Sigmoid colon (tissue), 4 donors: ENCODE data around the gene NPAS2.

ENCODE experiments used
- CTCF ChIP-seq, 4 experiments: fragments of 450-650 bp in 3 of 4; fragments of 200-600 bp in 1 of 4; IDR thresholded peaks; one replicate each; pipeline ENCODE4 v1.5.1; 2016 to 2019; ENCODE audit warnings: antibody characterized with exemption in 4 of 4, mild to moderate bottlenecking in 3 of 4, moderate library complexity in 2 of 4
- EP300 ChIP-seq, 4 donors: sonication (generic); formaldehyde crosslinking; IDR thresholded peaks; one replicate each; pipeline ENCODE4 v1.6.1; 2017; ENCODE audit warnings: antibody characterized with exemption in 4 of 4
- POLR2A ChIP-seq, 2 donors: fragments of 450-650 bp; IDR thresholded peaks; one replicate each; pipeline ENCODE4 v1.6.1; 2016; ENCODE audit warnings: antibody characterized with exemption in 2 of 2, mild to moderate bottlenecking in 2 of 2, moderate library complexity in 2 of 2

DNA sequence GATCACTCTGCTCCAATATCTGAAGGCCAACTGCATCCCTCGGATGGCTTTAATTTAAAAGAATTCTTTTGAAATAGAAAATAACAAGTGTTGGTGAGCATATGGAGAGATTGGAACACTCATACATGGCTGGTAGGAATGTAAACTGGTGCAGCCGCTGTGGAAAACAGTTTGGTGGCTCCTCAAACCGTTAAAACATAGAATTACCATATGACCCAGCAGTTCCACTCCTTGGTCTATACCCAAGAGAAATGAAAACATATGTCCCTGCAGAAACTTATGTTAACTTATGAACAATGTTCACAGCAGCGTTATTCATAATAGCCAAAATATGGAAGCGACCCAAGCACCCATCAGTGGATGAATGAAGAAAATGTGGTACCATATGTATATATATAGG is 60.1 kb downstream of the NPAS2 start:
- TF ChIP-seq CTCF (IDR thresholded peaks at IDR 0.05) (no peak), POLR2A (IDR thresholded peaks at IDR 0.05) (no peak), EP300 (IDR thresholded peaks at IDR 0.05) (no peak)
